Measurements from ENCODE around the gene ATP6V1C2. TPM values are rescaled to one million over a fixed set of nuclear protein-coding genes. Genes with fewer than 3 reads are reported as not detected.

The ATP6V1C2 gene
- total RNA-seq, 1 experiment from 2014 or later: not detected

- Histone ChIP-seq H3K9me3 (ENCODE audit: insufficient read depth, low read depth) (no peaks in the 10 kb centered on the region), H3K4me1 (replicated peaks; ENCODE audit: insufficient read depth) (peaks cover 24% of the 10 kb centered on the region), H3F3A (ENCODE audit: insufficient read depth, low read depth) (0 out of 2 replicates have a peak, but pooled peaks cover 8% of the 10 kb centered on the region), H3K27ac (no peak overlapping the region), H4K20me1 (ENCODE audit: insufficient read depth) (no peaks in the 10 kb centered on the region), H3K27me3 (ENCODE audit: insufficient read depth, low read depth) (no peaks in the 10 kb centered on the region), H3K79me2 (ENCODE audit: low read depth) (no peaks in the 10 kb centered on the region), H3K4me2 (peak overlapping the region; percentile 45), H2AFZ (no peak overlapping the region), H3K36me3 (ENCODE audit: low read depth) (no peaks in the 10 kb centered on the region), H3K4me3 (no peak overlapping the region), H3K9me2 (ENCODE audit: insufficient read depth) (no peaks in the 10 kb centered on the region)
- POLR2A ChIA-PET (ENCODE audit: unreplicated experiment): interaction anchor here (0.7 kb wide), 1 partner anchor 37 kb away, joined by 6 read pairs; no protein-coding TSS in a partner anchor
- DNase-seq: peak; percentile 44 to 76
- no TSS peak for BruUV-seq (replicated peaks)
- intact Hi-C loops (cut with micrococcal nuclease; ENCODE audit: unreplicated experiment): no loop called here
- CTCF ChIA-PET: no interaction called here
- no peak for TF ChIP-seq EZH2 (IDR thresholded peaks at IDR 0.05; ENCODE audit: low read depth)
- TF ChIP-seq CTCF (conservative IDR thresholded peaks at IDR 0.05): no peak
These were observed 19.7 kb downstream of the ATP6V1C2 start for GRCh38 chr2:10741139-10741538.

- POLR2A ChIA-PET (ENCODE audit: unreplicated experiment): no interaction called here
- no peaks in the 10 kb centered on the region for H3K27me3 ChIP-seq (ENCODE audit: insufficient read depth, low read depth)
- TF ChIP-seq EZH2 (IDR thresholded peaks at IDR 0.05; ENCODE audit: low read depth) (no peak), CTCF (conservative IDR thresholded peaks at IDR 0.05) (no peak)
- no peak overlapping the region for H2AFZ ChIP-seq
- no peak overlapping the region for H3K27ac ChIP-seq
- CTCF ChIA-PET: no interaction called here
- no peaks in the 10 kb centered on the region for H4K20me1 ChIP-seq (ENCODE audit: insufficient read depth)
- peaks cover 24% of the 10 kb centered on the region for H3K4me1 ChIP-seq (replicated peaks; ENCODE audit: insufficient read depth)
- no peak overlapping the region for H3K4me3 ChIP-seq
- no peaks in the 10 kb centered on the region for H3K79me2 ChIP-seq (ENCODE audit: low read depth)
- DNase-seq: no peak
- H3K9me3 ChIP-seq (ENCODE audit: insufficient read depth, low read depth): no peaks in the 10 kb centered on the region
- H3F3A ChIP-seq (ENCODE audit: insufficient read depth, low read depth): 0 out of 2 replicates have a peak, but pooled peaks cover 8% of the 10 kb centered on the region
- no peaks in the 10 kb centered on the region for H3K36me3 ChIP-seq (ENCODE audit: low read depth)
- intact Hi-C loops (cut with micrococcal nuclease; ENCODE audit: unreplicated experiment): no loop called here
- no peaks in the 10 kb centered on the region for H3K9me2 ChIP-seq (ENCODE audit: insufficient read depth)
- no TSS peak for BruUV-seq (replicated peaks)
- no peak overlapping the region for H3K4me2 ChIP-seq
These were observed 21.2 kb downstream of the ATP6V1C2 start for GRCh38 chr2:10742666-10743065.

GRCh38 chr2:10750610-10751009 is 29.2 kb downstream of the ATP6V1C2 start:
- H3K4me2 ChIP-seq: no peak overlapping the region
- H3K4me3 ChIP-seq: no peak overlapping the region
- no peak overlapping the region for H2AFZ ChIP-seq
- no peaks in the 10 kb centered on the region for H3K9me2 ChIP-seq (ENCODE audit: insufficient read depth)
- H3K27ac ChIP-seq: no peak overlapping the region
- H3F3A ChIP-seq (ENCODE audit: insufficient read depth, low read depth): no peaks in the 10 kb centered on the region
- no peak for DNase-seq
- H3K4me1 ChIP-seq (replicated peaks; ENCODE audit: insufficient read depth): no peaks in the 10 kb centered on the region
- H3K79me2 ChIP-seq (ENCODE audit: low read depth): no peaks in the 10 kb centered on the region
- ChIA-PET CTCF (no interaction called here), POLR2A (ENCODE audit: unreplicated experiment) (no interaction called here)
- TF ChIP-seq CTCF (conservative IDR thresholded peaks at IDR 0.05): no peak
- TF ChIP-seq EZH2 (IDR thresholded peaks at IDR 0.05; ENCODE audit: low read depth): no peak
- no peaks in the 10 kb centered on the region for H3K36me3 ChIP-seq (ENCODE audit: low read depth)
- intact Hi-C loops (cut with micrococcal nuclease; ENCODE audit: unreplicated experiment): no loop called here
- no peaks in the 10 kb centered on the region for H4K20me1 ChIP-seq (ENCODE audit: insufficient read depth)
- no peaks in the 10 kb centered on the region for H3K27me3 ChIP-seq (ENCODE audit: insufficient read depth, low read depth)
- no TSS peak for BruUV-seq (replicated peaks)
- no peaks in the 10 kb centered on the region for H3K9me3 ChIP-seq (ENCODE audit: insufficient read depth, low read depth)

All from PC-9 (cell line).